ENCODE results near the gene TUFT1.
"Not testable (repeated sequence)": the region's sequence is repeated elsewhere in the genome, so short reads cannot be mapped to it uniquely, and the experiment has no call there.

TUFT1 gene

GRCh38 chr1:151618996-151619395, 78.9 kb downstream of the TUFT1 start:
- DNase-seq, result not testable (repeated sequence)

- DNase-seq, result no peak
Measured at GRCh38 chr1:151619489-151620093, 79.5 kb downstream of the TUFT1 start.

GRCh38 chr1:151620286-151620685, 80.2 kb downstream of the TUFT1 start:
- peak; percentile 25 for DNase-seq

- no peak for DNase-seq
Measured at GRCh38 chr1:151621351-151621750, 81.2 kb downstream of the TUFT1 start.

GRCh38 chr1:151624783-151625182, 84.7 kb downstream of the TUFT1 start:
- DNase-seq, result no peak

GRCh38 chr1:151626740-151627334, 86.7 kb downstream of the TUFT1 start:
- no peak for DNase-seq

- DNase-seq, result no peak
Measured at GRCh38 chr1:151629278-151629677, 89.2 kb downstream of the TUFT1 start.
